ENCODE measurements around the gene SHKBP1.

- TF ChIP-seq ZFP30 (CRISPR knock-in tag; IDR thresholded peaks at IDR 0.05) (no peak), ZC3H10 (CRISPR knock-in tag; IDR thresholded peaks at IDR 0.05) (no peak), ZFP3 (CRISPR knock-in tag; IDR thresholded peaks at IDR 0.05) (no peak), ZNF565 (CRISPR knock-in tag; conservative IDR thresholded peaks at IDR 0.05; ENCODE audit: low read depth) (no peak), GLIS3 (CRISPR knock-in tag; IDR thresholded peaks at IDR 0.05) (no peak), SNAI2 (CRISPR knock-in tag; IDR thresholded peaks at IDR 0.05) (no peak)
Measured at GRCh38 chr19:40629346-40629745, 52.7 kb downstream of the SHKBP1 start.

Measured in SK-N-SH treated with all-trans-retinoic acid at 6 μM for 48 hours (cell line).